Measurements from ENCODE around the gene TCF12.

GRCh38 chr15:56987286-56987685 is 68.8 kb downstream of the TCF12 start:
- TF ChIP-seq, protein P1, sequence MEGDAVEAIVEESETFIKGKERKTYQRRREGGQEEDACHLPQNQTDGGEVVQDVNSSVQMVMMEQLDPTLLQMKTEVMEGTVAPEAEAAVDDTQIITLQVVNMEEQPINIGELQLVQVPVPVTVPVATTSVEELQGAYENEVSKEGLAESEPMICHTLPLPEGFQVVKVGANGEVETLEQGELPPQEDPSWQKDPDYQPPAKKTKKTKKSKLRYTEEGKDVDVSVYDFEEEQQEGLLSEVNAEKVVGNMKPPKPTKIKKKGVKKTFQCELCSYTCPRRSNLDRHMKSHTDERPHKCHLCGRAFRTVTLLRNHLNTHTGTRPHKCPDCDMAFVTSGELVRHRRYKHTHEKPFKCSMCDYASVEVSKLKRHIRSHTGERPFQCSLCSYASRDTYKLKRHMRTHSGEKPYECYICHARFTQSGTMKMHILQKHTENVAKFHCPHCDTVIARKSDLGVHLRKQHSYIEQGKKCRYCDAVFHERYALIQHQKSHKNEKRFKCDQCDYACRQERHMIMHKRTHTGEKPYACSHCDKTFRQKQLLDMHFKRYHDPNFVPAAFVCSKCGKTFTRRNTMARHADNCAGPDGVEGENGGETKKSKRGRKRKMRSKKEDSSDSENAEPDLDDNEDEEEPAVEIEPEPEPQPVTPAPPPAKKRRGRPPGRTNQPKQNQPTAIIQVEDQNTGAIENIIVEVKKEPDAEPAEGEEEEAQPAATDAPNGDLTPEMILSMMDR (conservative IDR thresholded peaks at IDR 0.05; ENCODE audit: low read length) = no peak
- no peak for TF ChIP-seq EZH2phosphoT487 (IDR thresholded peaks at IDR 0.05; ENCODE audit: borderline replicate concordance)
